ENCODE measurements around the gene PATZ1.

GRCh38 chr22:31292236-31292989 lies 53.7 kb downstream of the PATZ1 start, which contains the start of gene PIK3IP1:
- TF ChIP-seq POLR2A (IDR thresholded peaks at IDR 0.05; ENCODE audit: extremely low read depth, insufficient read length) = no peak
- peak; percentile 52 for TF ChIP-seq CTCF (IDR thresholded peaks at IDR 0.05; ENCODE audit: low read depth, low read length)
- peak; percentile 48 for TF ChIP-seq MAX (IDR thresholded peaks at IDR 0.05; ENCODE audit: low read depth, low read length)
